H1 (cell line): ENCODE results near the gene NRSN1. TPM values are rescaled to one million over a fixed set of nuclear protein-coding genes. Genes with fewer than 3 reads are reported as not detected.

Experiments
- ATF2 ChIP-seq: IDR thresholded peaks from 2 replicates; pipeline ENCODE4 v1.6.1; 2012; ENCODE audit warnings: low read length, inconsistent platforms
- CHD7 ChIP-seq: fragments of 300-600 bp; sonication (generic); IDR thresholded peaks from 2 replicates; pipeline ENCODE4 v1.7.1; 2012; ENCODE audit warnings: low read length, moderate library complexity, mild to moderate bottlenecking, inconsistent platforms; ENCODE audit not compliant: insufficient replicate concordance
- CREB1 ChIP-seq: IDR thresholded peaks from 2 replicates; pipeline ENCODE4 v1.6.1; 2012; ENCODE audit warnings: inconsistent platforms
- JUN ChIP-seq: IDR thresholded peaks from 2 replicates; pipeline ENCODE4 v1.6.1; 2011; ENCODE audit warnings: low read depth, mild to moderate bottlenecking, improper control_type of control experiment, low read length
- KDM4A ChIP-seq: IDR thresholded peaks from one replicate; pipeline ENCODE4 v1.7.1; 2012; ENCODE audit warnings: low read depth, mild to moderate bottlenecking, moderate library complexity, low read length, inconsistent platforms; ENCODE audit not compliant: severe bottlenecking
- KDM5A ChIP-seq: fragments of 200-600 bp; IDR thresholded peaks from 2 replicates; pipeline ENCODE4 v1.7.1; 2012; ENCODE audit warnings: mild to moderate bottlenecking, low read length, inconsistent platforms, mixed read lengths
- NANOG ChIP-seq: IDR thresholded peaks from 2 replicates; pipeline ENCODE4 v1.6.1; 2011; ENCODE audit warnings: low read length, low read depth, mild to moderate bottlenecking, inconsistent platforms; ENCODE audit not compliant: insufficient read depth, poor library complexity, severe bottlenecking
- SIX5 ChIP-seq: IDR thresholded peaks from 2 replicates; pipeline ENCODE4 v1.6.1; 2011; ENCODE audit warnings: mild to moderate bottlenecking, low read depth, low read length
- polyA plus RNA-seq, 7 experiments: library from polyadenylated mRNA; depleted of rRNA in 3 of 7; stranded (reverse) in 5 of 7; unstranded in 2 of 7; fragments of >200 nt in 5 of 7; fragments of 200-250 nt in 2 of 7; gene quantifications; 1 replicate in 5 of 7; 2 replicates in 1 of 7; 4 replicates in 1 of 7; pipeline versions ENCODE4 v1.2.1 to v1.2.3, GENCODE V29; 2011 to 2013; ENCODE audit warnings: missing spikeins in 2 of 7, mixed read lengths in 2 of 7
- total RNA-seq: library from RNA; stranded (reverse); fragmentation: NEBNext Ultra II Directional; extraction: Animal tissue kit (Norgen Biotek cat#: 25700); gene quantifications from 2 replicates; pipeline ENCODE4 v1.2.1, GENCODE V29; 2021

NRSN1 gene
- total and polyA plus RNA-seq, 2 of the 8 experiments (the other 6 are each of a cell fraction or from before 2014, with no cell fraction given) = 0.15 to 0.78 TPM

DNA sequence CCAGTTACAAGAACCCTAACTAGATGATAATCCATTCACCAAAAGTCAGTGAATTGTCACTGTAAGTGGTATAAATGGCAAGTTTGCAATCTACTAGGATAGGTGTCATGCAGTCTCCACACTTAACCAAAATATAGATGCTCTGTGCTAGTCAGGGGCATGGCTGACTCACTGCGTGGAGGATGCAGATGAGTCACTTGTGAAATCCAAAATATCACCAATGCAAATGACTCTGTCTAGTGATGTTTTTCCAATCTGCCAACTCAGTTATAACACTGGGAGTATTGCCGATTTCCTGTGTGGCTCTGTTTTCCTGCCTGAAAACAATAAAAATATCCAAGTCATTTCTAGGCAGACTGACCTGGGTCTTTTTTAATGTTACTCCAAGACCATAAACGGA, 47.8 kb upstream of the NRSN1 start (continued):
- TF ChIP-seq CHD7 (no peak), NANOG (no peak), SIX5 (no peak), ATF2 (no peak), KDM5A (no peak), CREB1 (no peak), KDM4A (no peak), JUN (no peak)
